K562 (cell line): Measurements from ENCODE around the gene REX1BD. TPM values are rescaled to one million over a fixed set of nuclear protein-coding genes. Genes with fewer than 3 reads are reported as not detected.

Experiments
- ATF7 ChIP-seq: fragments of 450-650 bp; IDR thresholded peaks from 2 replicates; pipeline ENCODE4 v1.7.1; 2014; ENCODE audit warnings: mild to moderate bottlenecking, moderate library complexity
- BCL6 ChIP-seq: fragments of 250-450 bp; sonication (Bioruptor Pico); IDR thresholded peaks from 2 replicates; pipeline ENCODE4 v1.4.0; 2020
- EGR1 ChIP-seq: fragments of 450-650 bp; conservative IDR thresholded peaks from 2 replicates; pipeline ENCODE4 v1.6.1; 2017; ENCODE audit warnings: mild to moderate bottlenecking
- FOSL1 ChIP-seq: fragments of 200-800 bp; sonication (Bioruptor generic); conservative IDR thresholded peaks from 2 replicates; pipeline ENCODE4 v1.6.1; 2016; ENCODE audit warnings: missing genetic modification characterization, missing compliant biosample characterization
- MTF1 ChIP-seq: fragments of 250-450 bp; sonication (Bioruptor Pico); IDR thresholded peaks from 2 replicates; pipeline ENCODE4 v1.9.0; 2021; ENCODE audit warnings: moderate library complexity, mild to moderate bottlenecking, inconsistent platforms, borderline replicate concordance
- NFATC3 ChIP-seq: fragments of 450-650 bp; IDR thresholded peaks from 2 replicates; pipeline ENCODE4 v1.6.1; 2017; ENCODE audit warnings: mild to moderate bottlenecking
- NONO ChIP-seq, 2 experiments: fragments of 200-400 bp in 1 of 2; fragments of 450-650 bp in 1 of 2; formaldehyde crosslinking in 1 of 2; IDR thresholded peaks; 2 replicates each; pipeline ENCODE4 v1.6.1; 2017; ENCODE audit warnings: low read depth in 2 of 2, mild to moderate bottlenecking in 2 of 2, moderate library complexity in 2 of 2, low read length in 1 of 2
- NR1H2 ChIP-seq: sonication (generic); formaldehyde crosslinking; IDR thresholded peaks from 2 replicates; pipeline ENCODE4 v1.4.0; 2020; ENCODE audit warnings: mild to moderate bottlenecking, missing genetic modification reagents
- POLR3A ChIP-seq: IDR thresholded peaks from 2 replicates; pipeline ENCODE4 v1.6.1; 2011; ENCODE audit warnings: borderline replicate concordance, mild to moderate bottlenecking, moderate library complexity; ENCODE audit not compliant: insufficient read length, insufficient read depth; ENCODE audit errors: extremely low read depth
- RHOXF2B ChIP-seq: fragments of 250-450 bp; sonication (Bioruptor Pico); conservative IDR thresholded peaks from 2 replicates; pipeline ENCODE4 v1.5.1; 2021
- SOX6 ChIP-seq: fragments of 450-650 bp; IDR thresholded peaks from 2 replicates; pipeline ENCODE4 v1.6.1; 2014; ENCODE audit warnings: mild to moderate bottlenecking
- ZFP36 ChIP-seq: fragments of 150-350 bp; IDR thresholded peaks from 2 replicates; pipeline ENCODE4 v1.6.1; 2018; ENCODE audit warnings: low read length, low read depth; ENCODE audit not compliant: partially characterized antibody
- ZNF561 ChIP-seq: fragments of 450-650 bp; formaldehyde crosslinking; conservative IDR thresholded peaks from 2 replicates; pipeline ENCODE4 v1.4.0; 2020; ENCODE audit warnings: mild to moderate bottlenecking, moderate library complexity
- ZNF644 ChIP-seq: fragments of 200-800 bp; sonication (Bioruptor generic); IDR thresholded peaks from 2 replicates; pipeline ENCODE4 v1.6.1; 2016; ENCODE audit warnings: low read depth, missing genetic modification characterization, missing compliant biosample characterization
- ZNF75A ChIP-seq: fragments of 450-650 bp; formaldehyde crosslinking; IDR thresholded peaks from 2 replicates; pipeline ENCODE4 v1.4.0; 2020; ENCODE audit warnings: mild to moderate bottlenecking
- polyA plus RNA-seq, 8 experiments: library from polyadenylated mRNA; depleted of rRNA in 4 of 8; stranded (reverse) in 5 of 8; unstranded in 3 of 8; fragments of >200 nt; fragmentation: Nextera tagmentation in 2 of 8; fragmentation: Illumina TruSeq in 1 of 8; extraction: Ambion mirVana in 2 of 8; extraction: Trizol in 1 of 8; gene quantifications; 2 replicates each; pipeline versions ENCODE4 v1.2.1 to v1.2.3, GENCODE V29; 2011 to 2014; ENCODE audit warnings: inconsistent platforms in 1 of 8, missing spikeins in 1 of 8
- total RNA-seq, 7 experiments: library from RNA; depleted of rRNA in 6 of 7; stranded (reverse); fragments of >200 nt in 6 of 7; fragmentation: Illumina TruSeq in 2 of 7; extraction: Trizol in 2 of 7; gene quantifications; 2 replicates each; pipeline versions ENCODE4 v1.2.1 to v1.2.3, GENCODE V29; 2011 to 2021; ENCODE audit warnings: low replicate concordance in 1 of 7
- TF ChIP-seq, protein P1 (sequence below), 2 experiments: fragments of 450-650 bp; formaldehyde crosslinking in 1 of 2; IDR thresholded peaks; 2 replicates each; pipeline versions ENCODE4 v1.4.0 to v1.6.1; 2014 to 2020; ENCODE audit warnings: mild to moderate bottlenecking in 2 of 2, borderline replicate concordance in 1 of 2, low read depth in 1 of 2
- TF ChIP-seq, protein P2 (sequence below): fragments of 150-350 bp; IDR thresholded peaks from 2 replicates; pipeline ENCODE4 v1.6.1; 2014; ENCODE audit warnings: low read depth, mild to moderate bottlenecking, low read length, borderline replicate concordance

REX1BD gene
- total and polyA plus RNA-seq, 9 of the 15 experiments (the other 6 are each of a cell fraction or from before 2014, with no cell fraction given): 1.9 to 136 (median 13.8) TPM

DNA sequence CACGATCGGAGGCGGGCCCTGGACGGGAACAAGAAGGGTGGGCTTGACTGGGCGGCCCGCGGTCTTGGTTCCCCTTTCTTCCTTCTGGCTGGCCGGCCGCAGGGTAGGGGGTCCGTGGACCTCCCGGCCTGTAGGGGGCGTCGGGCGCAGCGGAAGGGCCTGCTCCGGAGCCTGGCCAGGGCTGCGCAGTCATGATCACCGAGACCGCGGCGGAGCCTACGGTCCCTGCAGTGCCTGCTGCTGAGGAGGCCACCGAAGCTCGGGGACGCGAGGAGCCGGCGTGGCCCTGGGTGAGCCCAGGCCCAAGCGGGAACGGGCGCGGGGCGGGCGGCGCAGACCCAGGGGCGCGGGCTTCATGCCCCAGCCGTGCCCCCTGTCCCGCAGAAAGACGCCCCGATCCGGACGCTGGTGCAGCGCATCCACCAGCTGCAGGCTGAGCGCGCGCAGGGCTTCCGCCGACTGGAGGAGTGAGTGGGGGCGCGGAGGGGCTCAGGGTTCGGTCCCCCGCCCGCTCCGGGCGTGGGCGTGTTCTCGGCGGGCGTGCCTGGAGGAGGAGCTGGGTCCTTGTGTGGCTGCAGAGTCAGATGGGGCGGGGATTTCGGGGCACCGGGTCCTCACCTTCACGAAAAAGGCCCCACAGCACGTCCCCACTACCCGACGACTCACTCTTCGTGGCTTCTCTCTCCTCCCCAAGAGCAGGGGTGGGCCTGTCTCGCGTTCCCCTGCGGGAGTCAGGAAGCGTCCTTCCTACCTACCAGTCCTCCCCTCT lies at the start of gene REX1BD (continued):
- TF ChIP-seq NONO (IDR thresholded peaks at IDR 0.05; ENCODE audit: low read depth in 2 of 2, low read length in 1 of 2) (peak; percentile 70 to 78; a peak in 3 of 4 replicates), BCL6 (CRISPR knock-in tag) (no peak), NR1H2 (CRISPR knock-in tag) (peak; percentile 51; the same call in 1 of the 2 replicates), FOSL1 (peak; percentile 33; the same call in 1 of the 2 replicates), ZNF561 (CRISPR knock-in tag) (no peak), MTF1 (CRISPR knock-in tag) (no peak), POLR3A (no peak), ZNF75A (CRISPR knock-in tag) (no peak), ATF7 (peak; percentile 77; the same call in 1 of the 2 replicates), ZNF644 (tag) (no peak), EGR1 (peak; percentile 95), NFATC3 (no peak), SOX6 (peak; percentile 71; the same call in 1 of the 2 replicates), RHOXF2B (CRISPR knock-in tag) (no peak), ZFP36 (peak; percentile 46)
- TF ChIP-seq, protein P1, sequence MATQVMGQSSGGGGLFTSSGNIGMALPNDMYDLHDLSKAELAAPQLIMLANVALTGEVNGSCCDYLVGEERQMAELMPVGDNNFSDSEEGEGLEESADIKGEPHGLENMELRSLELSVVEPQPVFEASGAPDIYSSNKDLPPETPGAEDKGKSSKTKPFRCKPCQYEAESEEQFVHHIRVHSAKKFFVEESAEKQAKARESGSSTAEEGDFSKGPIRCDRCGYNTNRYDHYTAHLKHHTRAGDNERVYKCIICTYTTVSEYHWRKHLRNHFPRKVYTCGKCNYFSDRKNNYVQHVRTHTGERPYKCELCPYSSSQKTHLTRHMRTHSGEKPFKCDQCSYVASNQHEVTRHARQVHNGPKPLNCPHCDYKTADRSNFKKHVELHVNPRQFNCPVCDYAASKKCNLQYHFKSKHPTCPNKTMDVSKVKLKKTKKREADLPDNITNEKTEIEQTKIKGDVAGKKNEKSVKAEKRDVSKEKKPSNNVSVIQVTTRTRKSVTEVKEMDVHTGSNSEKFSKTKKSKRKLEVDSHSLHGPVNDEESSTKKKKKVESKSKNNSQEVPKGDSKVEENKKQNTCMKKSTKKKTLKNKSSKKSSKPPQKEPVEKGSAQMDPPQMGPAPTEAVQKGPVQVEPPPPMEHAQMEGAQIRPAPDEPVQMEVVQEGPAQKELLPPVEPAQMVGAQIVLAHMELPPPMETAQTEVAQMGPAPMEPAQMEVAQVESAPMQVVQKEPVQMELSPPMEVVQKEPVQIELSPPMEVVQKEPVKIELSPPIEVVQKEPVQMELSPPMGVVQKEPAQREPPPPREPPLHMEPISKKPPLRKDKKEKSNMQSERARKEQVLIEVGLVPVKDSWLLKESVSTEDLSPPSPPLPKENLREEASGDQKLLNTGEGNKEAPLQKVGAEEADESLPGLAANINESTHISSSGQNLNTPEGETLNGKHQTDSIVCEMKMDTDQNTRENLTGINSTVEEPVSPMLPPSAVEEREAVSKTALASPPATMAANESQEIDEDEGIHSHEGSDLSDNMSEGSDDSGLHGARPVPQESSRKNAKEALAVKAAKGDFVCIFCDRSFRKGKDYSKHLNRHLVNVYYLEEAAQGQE (IDR thresholded peaks at IDR 0.05; ENCODE audit: borderline replicate concordance): no peak; the same call in 1 of the 2 replicates
- TF ChIP-seq, protein P1 (CRISPR knock-in tag; IDR thresholded peaks at IDR 0.05; ENCODE audit: low read depth): no peak; the same call in 1 of the 2 replicates
- TF ChIP-seq, protein P2, sequence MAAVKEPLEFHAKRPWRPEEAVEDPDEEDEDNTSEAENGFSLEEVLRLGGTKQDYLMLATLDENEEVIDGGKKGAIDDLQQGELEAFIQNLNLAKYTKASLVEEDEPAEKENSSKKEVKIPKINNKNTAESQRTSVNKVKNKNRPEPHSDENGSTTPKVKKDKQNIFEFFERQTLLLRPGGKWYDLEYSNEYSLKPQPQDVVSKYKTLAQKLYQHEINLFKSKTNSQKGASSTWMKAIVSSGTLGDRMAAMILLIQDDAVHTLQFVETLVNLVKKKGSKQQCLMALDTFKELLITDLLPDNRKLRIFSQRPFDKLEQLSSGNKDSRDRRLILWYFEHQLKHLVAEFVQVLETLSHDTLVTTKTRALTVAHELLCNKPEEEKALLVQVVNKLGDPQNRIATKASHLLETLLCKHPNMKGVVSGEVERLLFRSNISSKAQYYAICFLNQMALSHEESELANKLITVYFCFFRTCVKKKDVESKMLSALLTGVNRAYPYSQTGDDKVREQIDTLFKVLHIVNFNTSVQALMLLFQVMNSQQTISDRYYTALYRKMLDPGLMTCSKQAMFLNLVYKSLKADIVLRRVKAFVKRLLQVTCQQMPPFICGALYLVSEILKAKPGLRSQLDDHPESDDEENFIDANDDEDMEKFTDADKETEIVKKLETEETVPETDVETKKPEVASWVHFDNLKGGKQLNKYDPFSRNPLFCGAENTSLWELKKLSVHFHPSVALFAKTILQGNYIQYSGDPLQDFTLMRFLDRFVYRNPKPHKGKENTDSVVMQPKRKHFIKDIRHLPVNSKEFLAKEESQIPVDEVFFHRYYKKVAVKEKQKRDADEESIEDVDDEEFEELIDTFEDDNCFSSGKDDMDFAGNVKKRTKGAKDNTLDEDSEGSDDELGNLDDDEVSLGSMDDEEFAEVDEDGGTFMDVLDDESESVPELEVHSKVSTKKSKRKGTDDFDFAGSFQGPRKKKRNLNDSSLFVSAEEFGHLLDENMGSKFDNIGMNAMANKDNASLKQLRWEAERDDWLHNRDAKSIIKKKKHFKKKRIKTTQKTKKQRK: no peak
